Effector memory CD4-positive, alpha-beta T cell (primary cell): ENCODE data around the gene PYGO1.
A peak's percentile ranks its signal among the peaks of the same experiment; 100 is the strongest.
"Not testable (repeated sequence)": the region's sequence is repeated elsewhere in the genome, so short reads cannot be mapped to it uniquely, and the experiment has no call there.

Source experiments
- DNase-seq, 3 donors: peaks; one replicate each; pipeline ENCODE4 v3.0.0-alpha.2; 2020
- H3K27ac ChIP-seq: 2 replicates; pipeline ENCODE4 v1.7.0; 2013; ENCODE audit warnings: mild to moderate bottlenecking, low read length, moderate library complexity; ENCODE audit not compliant: insufficient read depth, poor library complexity, severe bottlenecking
- H3K27me3 ChIP-seq: replicated peaks from 2 replicates; pipeline ENCODE4 v1.7.0; 2013; ENCODE audit warnings: mild to moderate bottlenecking, low read length; ENCODE audit not compliant: insufficient read depth, control insufficient read depth, poor library complexity, severe bottlenecking
- H3K36me3 ChIP-seq: 2 replicates; pipeline ENCODE4 v1.7.0; 2013; ENCODE audit warnings: mild to moderate bottlenecking, low read length, moderate library complexity; ENCODE audit not compliant: control insufficient read depth, insufficient read depth
- H3K4me1 ChIP-seq: 2 replicates; pipeline ENCODE4 v1.7.0; 2013; ENCODE audit warnings: low read length, mild to moderate bottlenecking; ENCODE audit not compliant: control insufficient read depth, insufficient read depth, poor library complexity, severe bottlenecking
- H3K4me3 ChIP-seq: 2 replicates; pipeline ENCODE4 v1.7.0; 2013; ENCODE audit warnings: low read length, low read depth, mild to moderate bottlenecking; ENCODE audit not compliant: insufficient read depth, poor library complexity, severe bottlenecking
- H3K9me3 ChIP-seq: 2 replicates; pipeline ENCODE4 v1.7.0; 2013; ENCODE audit warnings: mild to moderate bottlenecking, low read length, moderate library complexity; ENCODE audit not compliant: control insufficient read depth

PYGO1 gene

GRCh38 chr15:55515491-55515890, 72.7 kb downstream of the PYGO1 start:
- no peak overlapping the region for H3K27ac ChIP-seq

GRCh38 chr15:55514414-55514850, 73.7 kb downstream of the PYGO1 start:
- Histone ChIP-seq H3K36me3 (no peaks in the 10 kb centered on the region), H3K4me1 (no peaks in the 10 kb centered on the region), H3K27me3 (no peaks in the 10 kb centered on the region), H3K27ac (no peak overlapping the region), H3K4me3 (no peak overlapping the region), H3K9me3 (no peaks in the 10 kb centered on the region)
- DNase-seq: no peak

More at GRCh38 chr15:55515491-55515890, 72.7 kb downstream of the PYGO1 start:
- H3K9me3 ChIP-seq: no peaks in the 10 kb centered on the region
- no peak for DNase-seq
- no peaks in the 10 kb centered on the region for H3K36me3 ChIP-seq
- H3K27me3 ChIP-seq: no peaks in the 10 kb centered on the region
- H3K4me1 ChIP-seq: no peaks in the 10 kb centered on the region
- no peak overlapping the region for H3K4me3 ChIP-seq

- not testable (repeated sequence) for H3K4me1 ChIP-seq, H3K27me3 ChIP-seq, H3K27ac ChIP-seq, H3K36me3 ChIP-seq, H3K4me3 ChIP-seq, DNase-seq, H3K9me3 ChIP-seq
Observed at GRCh38 chr15:55513621-55514413, 74.3 kb downstream of the PYGO1 start.

DNA sequence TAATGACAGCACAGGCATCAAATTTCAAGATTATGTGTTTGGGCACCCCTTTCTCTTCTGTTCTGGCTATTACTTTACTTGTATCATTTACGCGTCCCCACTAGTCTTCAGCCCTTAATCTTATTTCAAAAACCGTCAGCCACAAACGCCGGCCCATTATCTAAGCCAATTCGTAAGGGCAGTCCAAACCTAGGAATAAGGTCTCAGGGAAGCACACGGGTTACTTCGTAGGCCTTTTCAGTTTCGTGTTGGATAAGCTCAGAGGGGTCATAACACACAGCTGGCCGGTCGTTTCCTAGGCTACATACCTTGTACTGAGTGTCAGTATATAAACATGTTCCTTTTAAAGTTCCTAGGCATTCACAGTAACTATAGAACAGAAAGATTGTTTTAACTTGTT, 75.0 kb downstream of the PYGO1 start:
- no peaks in the 10 kb centered on the region for H3K9me3 ChIP-seq
- no peak for DNase-seq
- H3K27ac ChIP-seq: no peak overlapping the region
- H3K4me3 ChIP-seq: no peak overlapping the region
- no peaks in the 10 kb centered on the region for H3K27me3 ChIP-seq
- H3K4me1 ChIP-seq: no peaks in the 10 kb centered on the region
- no peaks in the 10 kb centered on the region for H3K36me3 ChIP-seq

GRCh38 chr15:55507567-55507966, 80.6 kb downstream of the PYGO1 start:
- DNase-seq: no peak
- Histone ChIP-seq H3K4me3 (no peak overlapping the region), H3K9me3 (no peaks in the 10 kb centered on the region), H3K27ac (no peak overlapping the region), H3K4me1 (no peaks in the 10 kb centered on the region), H3K27me3 (no peaks in the 10 kb centered on the region), H3K36me3 (no peaks in the 10 kb centered on the region)

DNA sequence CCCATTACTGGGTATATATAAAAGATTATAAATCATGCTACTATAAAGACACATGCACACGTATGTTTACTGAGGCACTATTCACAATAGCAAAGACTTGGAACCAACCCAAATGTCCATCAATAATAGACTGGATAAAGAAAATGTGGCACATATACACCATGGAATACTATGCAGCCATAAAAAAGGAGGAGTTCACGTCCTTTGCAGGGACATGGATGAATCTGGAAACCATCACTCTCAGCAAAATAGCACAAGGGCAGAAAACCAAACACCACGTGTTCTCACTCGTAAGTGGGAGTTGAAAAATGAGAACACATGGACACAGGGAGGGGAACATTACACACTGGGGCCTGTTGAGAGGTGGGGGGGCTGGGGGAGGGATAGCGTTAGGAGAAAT, 82.7 kb downstream of the PYGO1 start:
- not testable (repeated sequence) for DNase-seq, H3K36me3 ChIP-seq, H3K27me3 ChIP-seq, H3K27ac ChIP-seq, H3K9me3 ChIP-seq, H3K4me3 ChIP-seq, H3K4me1 ChIP-seq

DNA sequence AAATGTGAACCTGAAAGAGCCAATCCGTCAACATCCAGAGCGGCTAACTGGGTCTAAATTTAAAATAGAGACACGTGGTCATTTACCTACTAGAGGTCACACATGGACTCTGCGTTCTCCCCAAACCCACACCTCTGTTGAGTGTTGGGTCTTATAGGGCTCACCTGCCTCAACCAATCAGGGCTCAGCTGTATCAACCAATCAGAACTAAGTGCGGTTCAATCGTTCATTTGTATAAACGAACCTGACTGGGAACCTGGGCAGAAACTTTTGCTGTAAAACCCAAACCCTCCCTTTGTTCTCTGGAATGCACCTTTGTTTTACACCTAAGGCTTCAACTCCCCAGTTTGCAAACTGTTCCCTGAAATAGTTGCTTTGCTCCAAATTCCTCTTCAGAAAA, 89.0 kb downstream of the PYGO1 start:
- H3K36me3 ChIP-seq: no peaks in the 10 kb centered on the region
- no peaks in the 10 kb centered on the region for H3K27me3 ChIP-seq
- H3K27ac ChIP-seq: no peak overlapping the region
- DNase-seq: no peak
- H3K4me3 ChIP-seq: no peak overlapping the region
- H3K4me1 ChIP-seq: no peaks in the 10 kb centered on the region
- no peaks in the 10 kb centered on the region for H3K9me3 ChIP-seq

DNA sequence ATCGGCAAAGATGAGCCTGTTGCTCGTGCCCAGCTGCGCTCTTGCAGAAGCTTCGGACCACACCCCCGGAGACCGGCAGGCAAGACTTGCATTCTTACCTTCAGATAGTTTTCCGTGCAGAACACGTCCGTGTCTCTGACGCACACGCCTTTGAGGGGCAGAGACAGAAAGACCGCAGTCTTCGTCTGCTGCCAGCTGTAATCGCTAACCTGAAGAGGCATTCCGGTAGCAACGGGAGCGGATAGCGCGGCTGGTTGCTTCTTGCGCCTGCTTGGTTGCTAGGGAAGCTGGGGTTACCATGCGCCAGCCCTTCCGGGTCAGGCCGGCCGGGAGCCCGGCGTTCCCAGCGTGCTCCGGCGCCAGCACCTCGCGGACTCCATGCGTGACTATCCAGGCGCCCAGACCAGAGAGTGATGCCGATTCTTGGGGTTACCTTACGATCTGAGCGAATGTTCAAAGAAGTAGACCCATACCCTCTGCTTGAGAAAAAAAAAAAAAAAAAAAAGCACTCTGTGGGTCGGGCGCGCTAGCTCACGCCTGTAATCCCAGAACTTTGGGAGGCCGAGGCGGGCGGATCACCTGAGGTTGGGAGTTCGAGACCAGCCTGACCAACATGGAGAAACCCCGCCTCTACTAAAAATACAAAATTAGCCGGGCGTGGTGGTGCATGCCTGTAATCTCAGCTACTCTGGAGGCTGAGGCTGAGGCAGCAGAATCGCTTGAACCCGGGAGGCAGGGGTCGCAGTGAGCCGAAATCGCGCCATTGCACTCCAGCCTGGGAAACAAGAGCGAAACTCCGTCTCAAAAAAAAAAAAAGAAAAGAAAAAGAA, 89.8 kb downstream of the PYGO1 start:
- H3K27me3 ChIP-seq, H3K36me3 ChIP-seq, H3K9me3 ChIP-seq, H3K4me1 ChIP-seq: not testable (repeated sequence)
- H3K4me3 ChIP-seq: peak overlapping the region; percentile 89
- peak overlapping the region; percentile 37 for H3K27ac ChIP-seq
- DNase-seq: peak; percentile 23 to 59 (median 33)

GRCh38 chr15:55496716-55497115, 91.4 kb downstream of the PYGO1 start:
- no peak for DNase-seq
- no peaks in the 10 kb centered on the region for H3K9me3 ChIP-seq
- H3K27ac ChIP-seq: no peak overlapping the region
- H3K4me1 ChIP-seq: no peaks in the 10 kb centered on the region
- no peaks in the 10 kb centered on the region for H3K27me3 ChIP-seq
- no peak overlapping the region for H3K4me3 ChIP-seq
- H3K36me3 ChIP-seq: no peaks in the 10 kb centered on the region

- no peak for DNase-seq
- H3K9me3 ChIP-seq: no peaks in the 10 kb centered on the region
- no peaks in the 10 kb centered on the region for H3K36me3 ChIP-seq
- H3K4me3 ChIP-seq: no peak overlapping the region
- no peak overlapping the region for H3K27ac ChIP-seq
- H3K27me3 ChIP-seq: no peaks in the 10 kb centered on the region
- H3K4me1 ChIP-seq: no peaks in the 10 kb centered on the region
Observed at GRCh38 chr15:55494931-55495330, 93.2 kb downstream of the PYGO1 start.
